NCI-H526 treated with DMSO at 0.1 percent for 48 hours (cell line): Measurements from ENCODE around the gene NDRG2.

ENCODE experiments used
- DNase-seq: peaks from one replicate; lab custom pipeline; 2025; lab: John Stamatoyannopoulos, UW

NDRG2 gene

DNA sequence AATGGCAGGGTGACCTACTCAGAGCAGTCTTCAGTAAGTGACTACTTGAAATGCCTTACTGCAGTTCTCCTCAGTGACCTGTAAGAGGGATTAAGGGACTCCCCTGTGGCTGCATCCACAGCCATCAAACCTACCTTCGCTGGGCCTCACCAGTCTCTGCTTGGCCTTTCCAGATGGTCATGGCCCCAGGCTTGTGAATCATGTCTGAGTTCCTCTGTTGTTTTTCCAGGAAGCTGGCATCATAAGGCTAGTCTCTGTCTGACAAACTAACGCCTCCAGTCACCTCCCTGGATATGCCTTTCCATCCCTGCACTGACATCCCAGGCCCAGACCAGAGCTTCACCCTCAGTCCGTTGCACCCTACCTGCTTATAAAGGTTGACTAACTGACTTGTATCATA lies 55.5 kb downstream of the NDRG2 start:
- DNase-seq, result no peak
